HPDE6-E6E7 (cell line): ENCODE data around the gene SLC10A1.

Source experiments
- DNase-seq: peaks from one replicate; pipeline ENCODE4 v3.0.0; 2011; ENCODE audit warnings: missing footprints; ENCODE audit errors: extremely low spot score

SLC10A1 gene

GRCh38 chr14:69808919-69809808 is 12.1 kb upstream of the SLC10A1 start:
- no peak for DNase-seq

- no peak for DNase-seq
These were observed 10.2 kb upstream of the SLC10A1 start for GRCh38 chr14:69807192-69807591.

DNA sequence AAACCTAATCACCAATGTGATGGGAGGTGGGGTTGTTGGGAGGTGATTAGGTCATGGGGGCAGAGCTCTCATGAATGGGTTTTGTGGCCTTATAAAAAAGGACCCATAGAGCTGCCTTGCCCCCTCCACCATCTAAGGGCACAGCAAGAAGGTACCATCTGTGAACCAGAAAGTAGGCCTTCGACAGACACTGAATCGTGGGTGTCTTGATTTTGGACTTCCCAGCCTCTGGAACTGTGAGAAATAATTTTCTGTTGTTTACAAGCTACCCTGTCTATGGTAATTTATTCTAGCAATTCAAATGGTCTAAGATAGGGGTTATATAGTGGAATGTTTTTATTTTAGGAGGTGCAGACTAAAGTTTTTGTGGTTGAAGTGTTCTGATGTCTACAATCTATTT is 7.9 kb upstream of the SLC10A1 start:
- DNase-seq: no peak

DNA sequence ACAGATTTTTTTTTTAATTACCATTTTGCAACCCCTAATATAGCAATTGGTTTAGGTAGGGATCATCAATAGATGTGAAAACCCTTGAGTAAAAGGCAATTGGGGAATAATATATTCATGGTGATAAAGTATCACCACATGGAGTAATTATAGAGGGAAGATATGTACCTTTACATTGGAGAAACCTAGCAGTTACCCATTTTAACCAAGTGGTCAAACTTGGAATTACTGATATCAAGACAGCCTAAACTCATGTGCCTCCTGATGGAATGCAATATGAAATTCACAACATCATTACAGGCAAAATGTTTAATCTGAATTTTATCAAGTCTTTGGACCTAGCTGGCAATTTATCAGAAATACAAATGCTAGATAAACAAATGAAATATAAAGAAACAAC is 6.7 kb upstream of the SLC10A1 start:
- DNase-seq: no peak

- no peak for DNase-seq
These were observed 1.3 kb upstream of the SLC10A1 start for GRCh38 chr14:69798339-69798735.

GRCh38 chr14:69797573-69798338 is 715 bp upstream of the SLC10A1 start:
- no peak for DNase-seq

DNA sequence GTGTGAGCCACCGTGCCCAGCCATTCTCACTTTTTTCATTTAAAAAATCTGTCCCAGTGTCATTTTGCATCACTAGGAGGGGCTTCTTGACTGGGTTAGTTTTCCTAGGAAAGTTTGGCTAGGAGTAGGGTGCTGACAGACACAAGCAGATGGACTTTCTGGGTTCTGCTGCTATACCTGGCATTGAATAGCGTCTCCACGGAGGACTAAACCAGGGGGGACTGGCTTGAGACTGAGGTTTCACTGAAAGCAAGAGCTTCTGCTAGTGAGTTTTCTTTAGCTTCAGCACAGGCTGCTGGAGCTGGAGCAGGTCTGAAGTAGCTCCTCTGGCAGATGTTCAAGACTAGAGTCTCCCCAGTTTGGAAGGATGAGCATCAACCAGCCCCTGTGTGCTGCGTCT is 1.4 kb downstream of the SLC10A1 start:
- no peak for DNase-seq

- no peak for DNase-seq
These were observed 2.2 kb downstream of the SLC10A1 start for GRCh38 chr14:69794791-69795190.

- no peak for DNase-seq
These were observed 4.1 kb downstream of the SLC10A1 start for GRCh38 chr14:69792887-69793421.

- DNase-seq: peak; percentile 50
These were observed 7.9 kb downstream of the SLC10A1 start for GRCh38 chr14:69789118-69789640.

DNA sequence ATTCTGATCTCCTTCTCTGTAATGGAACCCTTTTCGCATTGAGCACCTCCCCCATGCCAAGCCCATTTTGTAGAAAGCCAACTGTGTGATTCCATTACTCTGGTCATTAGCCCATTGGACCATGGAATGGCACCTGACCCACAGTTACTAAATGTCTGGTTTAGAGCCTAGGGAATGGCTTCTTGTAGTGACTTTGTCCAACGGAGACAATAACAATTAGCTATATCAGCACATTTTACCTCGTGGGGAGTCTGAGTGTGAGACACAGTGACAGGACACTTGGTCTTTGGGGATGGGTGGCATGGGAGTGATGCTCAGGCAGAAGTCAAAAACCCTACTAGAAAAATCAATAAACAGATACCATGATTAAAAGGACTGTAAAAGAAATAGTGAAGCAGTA is 10.4 kb downstream of the SLC10A1 start:
- DNase-seq: no peak

DNA sequence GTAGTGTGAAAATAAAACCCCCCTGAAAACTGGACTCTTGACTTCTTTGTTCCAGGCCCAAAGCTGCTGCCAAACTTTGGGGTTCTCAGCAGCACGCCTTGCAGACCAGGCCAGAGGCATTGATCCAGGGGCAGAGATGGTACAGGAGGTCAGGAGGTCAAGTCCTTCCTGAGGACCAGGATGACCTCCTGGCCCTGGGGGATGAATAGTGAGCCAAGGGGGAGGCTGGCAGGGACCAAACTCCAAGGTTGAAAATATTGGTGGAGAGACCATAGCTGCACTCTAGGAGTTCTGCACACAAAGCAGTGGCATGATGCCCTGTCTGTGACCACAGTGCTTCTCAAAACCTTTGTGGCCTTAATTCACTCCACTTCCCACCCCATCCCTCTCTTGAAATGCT is 12.1 kb downstream of the SLC10A1 start:
- no peak for DNase-seq

GRCh38 chr14:69780952-69781351 is 16.1 kb downstream of the SLC10A1 start:
- DNase-seq: no peak

DNA sequence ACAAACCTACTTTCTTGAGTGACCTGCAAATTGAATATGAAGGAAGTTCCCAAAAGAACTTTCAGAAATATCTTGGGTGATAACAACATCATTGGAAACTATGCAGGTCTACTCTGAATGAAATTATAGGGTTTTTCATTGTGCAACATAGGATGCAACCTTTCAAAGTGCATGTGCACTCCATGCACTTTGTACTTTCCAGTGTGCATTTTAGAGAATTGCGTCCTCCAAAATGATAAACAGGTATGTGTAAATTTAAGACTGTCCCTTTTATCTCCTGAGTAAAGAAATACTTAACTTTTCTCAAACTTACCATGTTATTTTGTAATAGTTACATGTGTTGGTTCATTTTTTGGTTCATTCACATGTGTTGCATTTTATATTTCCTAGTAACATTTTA is 16.9 kb downstream of the SLC10A1 start:
- no peak for DNase-seq

DNA sequence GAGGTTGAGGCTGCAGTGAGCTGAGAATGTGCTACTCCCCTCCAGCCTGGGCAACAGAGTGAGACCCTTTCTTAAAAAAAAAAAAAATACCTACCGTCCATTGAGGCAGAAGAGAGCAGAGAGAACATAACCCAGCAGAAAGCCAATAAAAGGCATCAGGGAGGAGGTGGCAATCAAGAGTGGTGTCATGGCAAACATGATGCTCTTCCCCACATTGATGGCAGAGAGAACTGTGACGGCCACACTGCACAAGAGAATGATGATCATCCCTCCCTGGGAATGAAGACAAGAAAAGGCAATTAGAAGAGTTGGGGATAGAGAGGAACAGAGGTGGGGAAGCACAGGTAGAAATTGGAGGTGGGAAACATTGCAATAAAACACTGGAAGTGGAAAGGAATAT is 18.0 kb downstream of the SLC10A1 start:
- no peak for DNase-seq

GRCh38 chr14:69776875-69777453 is 20.1 kb downstream of the SLC10A1 start:
- no peak for DNase-seq

DNA sequence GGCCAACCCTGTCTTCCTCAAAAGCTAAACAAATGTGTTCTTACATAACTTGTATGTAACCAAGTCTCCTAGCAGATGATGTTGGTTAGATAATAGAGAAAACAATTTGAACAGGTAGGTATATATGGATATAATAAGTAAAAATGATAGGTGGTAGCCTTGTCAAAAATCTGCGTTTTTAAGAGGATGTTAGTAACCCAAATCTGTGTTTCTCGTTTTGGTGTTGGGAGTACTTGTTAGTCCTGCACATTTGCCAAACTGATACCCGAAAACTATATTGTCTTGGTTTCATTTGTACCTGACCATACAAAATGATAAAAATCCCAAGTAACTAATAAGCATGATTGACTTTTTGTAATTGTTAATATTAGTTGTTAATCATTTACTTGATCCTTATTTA is 22.0 kb downstream of the SLC10A1 start:
- no peak for DNase-seq

DNA sequence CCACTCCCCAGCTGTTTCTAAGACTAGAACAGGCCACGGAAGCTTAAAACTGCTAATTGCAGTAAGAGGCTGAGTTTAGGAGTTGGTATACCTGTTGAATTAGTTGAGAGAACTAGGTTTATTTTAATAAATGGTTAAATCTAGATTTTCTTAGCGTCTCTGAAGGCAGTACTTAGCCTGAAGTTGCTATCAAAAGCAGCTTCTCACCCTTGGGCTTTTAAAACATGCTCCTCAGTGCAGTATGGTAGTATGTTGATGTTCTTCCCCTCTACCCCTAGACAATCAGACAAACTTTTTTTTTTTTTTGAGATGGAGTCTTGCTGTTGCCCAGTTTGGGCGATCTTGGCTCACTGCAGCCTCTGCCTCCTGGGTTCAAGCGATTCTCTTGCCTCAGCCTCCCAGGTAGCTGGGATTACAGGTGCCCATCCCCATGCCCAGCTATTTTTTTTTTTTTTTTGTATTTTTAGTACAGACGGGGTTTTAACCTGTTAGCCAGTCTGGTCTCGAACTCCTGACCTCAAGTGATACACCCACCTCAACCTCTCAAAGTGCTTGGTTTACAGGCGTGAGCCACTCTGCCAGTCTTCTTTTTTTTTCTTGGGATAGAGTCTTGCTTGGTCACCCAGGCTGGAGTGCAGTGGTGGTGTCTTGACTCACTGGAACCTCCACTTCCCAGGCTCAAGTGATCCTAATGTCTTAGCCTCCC is 23.3 kb downstream of the SLC10A1 start:
- DNase-seq: no peak

DNA sequence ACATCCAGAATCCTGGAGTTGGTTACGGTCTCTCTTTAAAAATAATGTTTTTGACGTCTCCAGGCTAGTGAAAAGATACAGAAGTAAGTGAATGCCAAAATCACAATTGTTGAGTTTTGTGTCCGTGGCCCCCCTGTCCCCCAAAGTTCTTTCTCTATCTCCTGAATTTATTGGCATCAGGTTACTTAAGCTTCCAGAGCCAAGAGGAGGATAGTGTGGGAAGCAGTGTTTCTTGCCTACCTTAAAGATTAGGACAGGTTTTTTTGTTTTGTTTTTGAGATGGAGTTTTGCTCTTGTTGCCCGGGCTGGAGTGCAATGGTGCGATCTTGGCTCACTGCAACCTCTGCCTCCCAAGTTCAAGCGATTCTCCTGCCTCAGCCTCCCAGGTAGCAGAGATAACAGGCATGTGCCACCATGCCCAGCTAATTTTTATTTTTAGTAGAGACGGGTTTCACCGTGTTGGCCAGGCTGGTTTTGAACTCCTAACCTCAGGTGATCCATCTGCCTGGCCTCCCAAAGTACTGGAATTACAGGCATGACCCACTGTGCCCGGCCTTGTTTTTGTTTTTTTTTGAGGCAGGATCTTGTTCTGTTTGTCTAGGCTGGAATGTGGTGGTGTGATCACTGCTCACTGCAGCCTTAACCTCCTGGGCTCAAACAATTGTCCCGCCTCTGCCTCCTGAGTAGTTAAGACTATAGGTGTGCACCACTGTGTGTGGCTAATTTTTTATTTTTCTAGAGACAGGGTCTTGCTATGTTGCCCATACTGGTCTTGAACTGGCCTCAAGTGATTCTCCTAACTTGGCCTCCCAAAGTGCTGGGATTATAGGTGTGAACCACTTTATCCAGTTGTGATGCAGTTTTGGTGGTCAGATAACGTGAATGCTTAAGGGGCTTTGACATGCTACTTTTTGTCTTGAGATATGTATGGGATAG is 24.7 kb downstream of the SLC10A1 start:
- no peak for DNase-seq

DNA sequence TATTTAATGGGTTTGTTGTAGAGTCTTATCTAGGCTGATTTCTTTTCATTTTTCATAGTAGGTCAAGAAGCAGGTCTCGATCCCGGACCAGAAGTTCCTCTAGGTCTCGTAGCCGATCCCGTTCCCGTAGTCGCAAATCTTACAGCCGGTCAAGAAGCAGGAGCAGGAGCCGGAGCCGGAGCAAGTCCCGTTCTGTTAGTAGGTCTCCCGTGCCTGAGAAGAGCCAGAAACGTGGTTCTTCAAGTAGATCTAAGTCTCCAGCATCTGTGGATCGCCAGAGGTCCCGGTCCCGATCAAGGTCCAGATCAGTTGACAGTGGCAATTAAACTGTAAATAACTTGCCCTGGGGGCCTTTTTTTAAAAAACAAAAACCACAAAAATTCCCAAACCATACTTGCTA is 25.9 kb downstream of the SLC10A1 start:
- no peak for DNase-seq
